MM.1S (cell line): Measurements from ENCODE around the gene CYSTM1.

Experiments used
- DNase-seq: peaks from one replicate; pipeline ENCODE4 v3.0.0-alpha.2; 2015
- H2AFZ ChIP-seq: fragments of 300-600 bp; sonication (generic); 2 replicates; pipeline ENCODE4 v1.6.0; 2016; ENCODE audit warnings: antibody characterized with exemption, low read length
- H3F3A ChIP-seq: fragments of 300-600 bp; sonication (generic); 2 replicates; pipeline ENCODE4 v1.6.1; 2016; ENCODE audit warnings: mild to moderate bottlenecking, antibody characterized with exemption, low read length, moderate library complexity, mixed read lengths; ENCODE audit not compliant: insufficient read depth
- H3K27ac ChIP-seq: fragments of 300-600 bp; sonication (generic); 2 replicates; pipeline ENCODE4 v1.5.1; 2016; ENCODE audit warnings: mild to moderate bottlenecking, low read length
- H3K27me3 ChIP-seq: fragments of 300-600 bp; sonication (generic); replicated peaks from 2 replicates; pipeline ENCODE4 v1.6.0; 2016; ENCODE audit warnings: low read length; ENCODE audit not compliant: insufficient read depth
- H3K36me3 ChIP-seq: fragments of 300-600 bp; sonication (generic); replicated peaks from 2 replicates; pipeline ENCODE4 v1.6.1; 2016; ENCODE audit warnings: mild to moderate bottlenecking, low read length, mixed read lengths; ENCODE audit not compliant: insufficient read depth
- H3K4me1 ChIP-seq: fragments of 300-600 bp; sonication (generic); 2 replicates; pipeline ENCODE4 v1.6.1; 2016; ENCODE audit warnings: low read length, mixed read lengths
- H3K4me2 ChIP-seq: fragments of 300-600 bp; sonication (generic); 2 replicates; pipeline ENCODE4 v1.6.0; 2016; ENCODE audit warnings: low read depth, low read length
- H3K4me3 ChIP-seq: fragments of 300-600 bp; sonication (generic); 2 replicates; pipeline ENCODE4 v1.5.1; 2016; ENCODE audit warnings: low read length, mixed read lengths
- H3K79me2 ChIP-seq: fragments of 300-600 bp; sonication (generic); 2 replicates; pipeline ENCODE4 v1.6.1; 2016; ENCODE audit warnings: mixed run types, low read length, mixed read lengths
- H3K9ac ChIP-seq: fragments of 300-600 bp; sonication (generic); 2 replicates; pipeline ENCODE4 v1.6.1; 2016; ENCODE audit warnings: low read length, mixed read lengths
- H3K9me2 ChIP-seq: fragments of 300-600 bp; sonication (generic); replicated peaks from 2 replicates; pipeline ENCODE4 v1.6.1; 2016; ENCODE audit warnings: mild to moderate bottlenecking, low read length, mixed read lengths; ENCODE audit not compliant: insufficient read depth
- H3K9me3 ChIP-seq: fragments of 300-600 bp; sonication (generic); replicated peaks from 2 replicates; pipeline ENCODE4 v1.6.1; 2016; ENCODE audit warnings: mild to moderate bottlenecking, low read length, mixed read lengths; ENCODE audit not compliant: insufficient read depth
- H4K20me1 ChIP-seq: fragments of 300-600 bp; sonication (generic); 2 replicates; pipeline ENCODE4 v1.6.1; 2016; ENCODE audit warnings: mild to moderate bottlenecking, low read length, moderate library complexity, mixed read lengths; ENCODE audit not compliant: insufficient read depth
- CTCF ChIP-seq: fragments of 300-600 bp; sonication (generic); IDR thresholded peaks from 2 replicates; pipeline ENCODE4 v1.5.1; 2016; ENCODE audit warnings: antibody characterized with exemption, low read length, mixed read lengths
- EZH2 ChIP-seq: fragments of 300-600 bp; sonication (generic); optimal IDR thresholded peaks from 2 replicates; pipeline ENCODE3; 2017; ENCODE audit warnings: low read depth, mild to moderate bottlenecking, antibody characterized with exemption, low read length, mixed read lengths
- EZH2phosphoT487 ChIP-seq: fragments of 300-600 bp; sonication (generic); IDR thresholded peaks from 2 replicates; pipeline ENCODE4 v1.6.1; 2018; ENCODE audit warnings: antibody characterized with exemption, low read length

The CYSTM1 gene

GRCh38 chr5:140235791-140236551 is 61.0 kb downstream of the CYSTM1 start:
- no peak overlapping the region for H3K27ac ChIP-seq
- no peak for TF ChIP-seq EZH2phosphoT487
- no peak for TF ChIP-seq EZH2
- no peak for TF ChIP-seq CTCF

GRCh38 chr5:140236891-140237598 is 62.1 kb downstream of the CYSTM1 start:
- no peaks in the 10 kb centered on the region for H3K27me3 ChIP-seq
- H3K9ac ChIP-seq, result no peak overlapping the region
- no peaks in the 10 kb centered on the region for H3F3A ChIP-seq
- no peaks in the 10 kb centered on the region for H4K20me1 ChIP-seq
- no peaks in the 10 kb centered on the region for H3K4me1 ChIP-seq
- no peak overlapping the region for H2AFZ ChIP-seq
- H3K9me2 ChIP-seq, result no peaks in the 10 kb centered on the region
- H3K27ac ChIP-seq, result no peak overlapping the region
- no peak for DNase-seq
- no peaks in the 10 kb centered on the region for H3K36me3 ChIP-seq
- no peak overlapping the region for H3K4me2 ChIP-seq
- H3K4me3 ChIP-seq, result no peak overlapping the region
- H3K79me2 ChIP-seq, result no peaks in the 10 kb centered on the region
- TF ChIP-seq CTCF, result no peak
- TF ChIP-seq EZH2, result no peak
- TF ChIP-seq EZH2phosphoT487, result no peak
- no peaks in the 10 kb centered on the region for H3K9me3 ChIP-seq

More at GRCh38 chr5:140235791-140236551, 61.0 kb downstream of the CYSTM1 start:
- no peaks in the 10 kb centered on the region for H3K79me2 ChIP-seq
- H3K27me3 ChIP-seq, result no peaks in the 10 kb centered on the region
- H3K4me2 ChIP-seq, result no peak overlapping the region
- H3K9me2 ChIP-seq, result no peaks in the 10 kb centered on the region
- H3K4me1 ChIP-seq, result no peaks in the 10 kb centered on the region
- H3K9me3 ChIP-seq, result no peaks in the 10 kb centered on the region
- no peak for DNase-seq
- no peaks in the 10 kb centered on the region for H3F3A ChIP-seq
- H3K9ac ChIP-seq, result no peak overlapping the region
- H4K20me1 ChIP-seq, result no peaks in the 10 kb centered on the region
- H3K4me3 ChIP-seq, result no peak overlapping the region
- no peaks in the 10 kb centered on the region for H3K36me3 ChIP-seq
- H2AFZ ChIP-seq, result no peak overlapping the region

- H3K4me1 ChIP-seq, result no peaks in the 10 kb centered on the region
- no peak overlapping the region for H3K4me3 ChIP-seq
- H3K9me3 ChIP-seq, result no peaks in the 10 kb centered on the region
- H3K27me3 ChIP-seq, result no peaks in the 10 kb centered on the region
- H4K20me1 ChIP-seq, result no peaks in the 10 kb centered on the region
- TF ChIP-seq EZH2 (no peak), CTCF (no peak), EZH2phosphoT487 (no peak)
- no peaks in the 10 kb centered on the region for H3K79me2 ChIP-seq
- no peak overlapping the region for H2AFZ ChIP-seq
- no peak for DNase-seq
- no peaks in the 10 kb centered on the region for H3F3A ChIP-seq
- no peak overlapping the region for H3K4me2 ChIP-seq
- no peak overlapping the region for H3K27ac ChIP-seq
- no peak overlapping the region for H3K9ac ChIP-seq
- H3K36me3 ChIP-seq, result no peaks in the 10 kb centered on the region
- no peaks in the 10 kb centered on the region for H3K9me2 ChIP-seq
Observed at GRCh38 chr5:140238756-140239155, 63.8 kb downstream of the CYSTM1 start.
